ENCODE measurements around the gene GTF3C5.
"Not testable (repeated sequence)": the region's sequence is repeated elsewhere in the genome, so short reads cannot be mapped to it uniquely, and the experiment has no call there.

The GTF3C5 gene

GRCh38 chr9:133030317-133031129 is at the start of gene GTF3C5:
Gene GTF3C5, plus strand, starts transcription at chr9:133030997. Its CDS starts 15 bp downstream, at chr9:133031012.
- DNase-seq (ENCODE audit: low spot score) = peak; percentile 100

GRCh38 chr9:132982458-132982857 is 48.3 kb upstream of the GTF3C5 start:
- DNase-seq (ENCODE audit: low spot score) = no peak

GRCh38 chr9:132983491-132984201 is 47.2 kb upstream of the GTF3C5 start:
- no peak for DNase-seq (ENCODE audit: low spot score)

- DNase-seq (ENCODE audit: low spot score) = no peak
Observed at GRCh38 chr9:132984202-132985070, 46.4 kb upstream of the GTF3C5 start.

- DNase-seq (ENCODE audit: low spot score) = no peak
Observed at GRCh38 chr9:132985071-132985350, 45.8 kb upstream of the GTF3C5 start.

- no peak for DNase-seq (ENCODE audit: low spot score)
Observed at GRCh38 chr9:132985489-132985888, 45.3 kb upstream of the GTF3C5 start.

GRCh38 chr9:132986114-132986513 is 44.7 kb upstream of the GTF3C5 start:
- DNase-seq (ENCODE audit: low spot score) = no peak

GRCh38 chr9:132986640-132987620 is 43.9 kb upstream of the GTF3C5 start:
- DNase-seq (ENCODE audit: low spot score) = no peak

- DNase-seq (ENCODE audit: low spot score) = no peak
Observed at GRCh38 chr9:132988244-132989013, 42.4 kb upstream of the GTF3C5 start.

GRCh38 chr9:132989014-132989310 is 41.8 kb upstream of the GTF3C5 start:
- DNase-seq (ENCODE audit: low spot score) = no peak

GRCh38 chr9:132989414-132989996 is 41.3 kb upstream of the GTF3C5 start:
- no peak for DNase-seq (ENCODE audit: low spot score)

- DNase-seq (ENCODE audit: low spot score) = not testable (repeated sequence)
Observed at GRCh38 chr9:132989998-132990557, 40.7 kb upstream of the GTF3C5 start.

GRCh38 chr9:132990781-132991180 is 40.0 kb upstream of the GTF3C5 start:
- DNase-seq (ENCODE audit: low spot score) = no peak

- no peak for DNase-seq (ENCODE audit: low spot score)
Observed at GRCh38 chr9:132991351-132992300, 39.2 kb upstream of the GTF3C5 start.

- no peak for DNase-seq (ENCODE audit: low spot score)
Observed at GRCh38 chr9:132993511-132993939, 37.3 kb upstream of the GTF3C5 start.

GRCh38 chr9:132994410-132995120 is 36.2 kb upstream of the GTF3C5 start:
- no peak for DNase-seq (ENCODE audit: low spot score)

GRCh38 chr9:132995121-132995420 is 35.7 kb upstream of the GTF3C5 start:
- DNase-seq (ENCODE audit: low spot score) = no peak

GRCh38 chr9:132995879-132996278 is 34.9 kb upstream of the GTF3C5 start:
- DNase-seq (ENCODE audit: low spot score) = no peak
